MCF 10A (cell line): ENCODE measurements around the gene MYO5C. TPM values are rescaled to one million over a fixed set of nuclear protein-coding genes. Genes with fewer than 3 reads are reported as not detected.

Experiments used
- BruUV-seq: library from RNA; stranded (reverse); fragments of 400-500 nt; replicated peaks from 2 replicates; lab custom pipeline; 2021; lab: Mats Ljungman, UMichigan
- CTCF ChIA-PET: fragments of 300-600 bp; sonication (Branson Sonifier 250); formaldehyde crosslinking; extraction: SDS; loops from one replicate; lab custom pipeline; 2021; ENCODE audit warnings: antibody characterized with exemption, inconsistent platforms; lab: Yijun Ruan, JAX
- POLR2A ChIA-PET: fragments of 300-600, 350-650 bp; sonication (Branson Sonifier 250); formaldehyde crosslinking; extraction: SDS; loops from one replicate; lab custom pipeline; 2020; ENCODE audit warnings: antibody characterized with exemption, inconsistent platforms; lab: Yijun Ruan, JAX
- DNase-seq: peaks from one replicate; pipeline ENCODE4 v3.0.0-alpha.2; 2018; ENCODE audit not compliant: unreplicated experiment
- H3K27ac Mint-ChIP-seq: one replicate; pipeline ENCODE4 v1.8.0; 2022; ENCODE audit warnings: mild to moderate bottlenecking, low read depth, mixed read lengths; ENCODE audit not compliant: unreplicated experiment
- H3K27me3 Mint-ChIP-seq: one replicate; pipeline ENCODE4 v1.8.0; 2022; ENCODE audit warnings: mixed read lengths; ENCODE audit not compliant: insufficient read depth, unreplicated experiment
- H3K36me3 Mint-ChIP-seq: one replicate; pipeline ENCODE4 v1.8.0; 2022; ENCODE audit warnings: mild to moderate bottlenecking, moderate library complexity, mixed read lengths; ENCODE audit not compliant: insufficient read depth, unreplicated experiment
- H3K4me1 Mint-ChIP-seq: one replicate; pipeline ENCODE4 v1.8.0; 2022; ENCODE audit warnings: mixed read lengths; ENCODE audit not compliant: insufficient read depth, unreplicated experiment
- H3K4me3 Mint-ChIP-seq: one replicate; pipeline ENCODE4 v1.8.0; 2022; ENCODE audit warnings: mild to moderate bottlenecking, moderate library complexity, mixed read lengths; ENCODE audit not compliant: unreplicated experiment
- H3K9me3 Mint-ChIP-seq: one replicate; pipeline ENCODE4 v1.8.0; 2022; ENCODE audit warnings: mixed read lengths; ENCODE audit not compliant: unreplicated experiment
- CTCF ChIP-seq: fragments of 200-600 bp; IDR thresholded peaks from one replicate; pipeline ENCODE4 v1.8.0; 2022; ENCODE audit warnings: antibody characterized with exemption, mild to moderate bottlenecking; ENCODE audit not compliant: unreplicated experiment
- intact Hi-C: fragments of 100-400 bp; cut with micrococcal nuclease; formaldehyde crosslinking; loops from 2 replicates; pipeline ENCODE4 v1.14.1; 2022
- total RNA-seq: library from RNA; stranded (reverse); gene quantifications from 2 replicates; pipeline ENCODE4 v1.2.3, GENCODE V29; 2022

The MYO5C gene
- total RNA-seq, 1 experiment from 2014 or later: 29.4 TPM

DNA sequence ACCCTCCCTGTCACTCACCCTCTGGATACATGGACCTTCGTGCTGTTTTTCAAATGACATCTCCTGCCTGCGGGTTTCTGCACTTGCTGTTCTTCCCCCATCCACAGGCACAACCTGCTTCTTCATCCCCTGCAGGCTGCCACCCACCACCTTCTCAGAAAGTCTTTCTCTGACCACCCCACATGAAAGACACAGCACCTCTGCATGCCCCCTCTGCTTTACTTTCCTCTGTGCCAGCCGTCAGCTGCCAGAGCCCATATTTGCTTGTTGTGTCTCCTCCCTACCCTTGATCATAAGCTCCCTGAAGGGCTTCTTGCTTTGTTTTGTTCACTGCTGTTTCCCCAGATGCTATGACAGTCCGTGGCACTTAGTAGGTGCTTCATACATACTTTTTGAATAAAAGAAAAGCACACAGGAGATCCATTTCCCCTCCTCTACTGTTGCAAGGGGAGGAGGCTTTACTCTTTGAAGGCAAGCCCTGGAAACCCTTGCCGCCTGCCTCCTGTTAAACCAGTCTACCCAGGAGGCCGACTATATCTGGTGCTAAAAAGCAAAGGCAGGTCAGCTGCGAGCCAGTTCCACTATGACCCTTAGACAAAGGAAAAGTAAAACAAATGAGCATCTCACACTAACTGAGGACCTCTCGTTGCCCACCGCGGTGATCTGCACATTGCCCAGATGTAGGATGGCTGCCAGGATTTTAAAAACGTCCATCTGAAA lies 31.9 kb downstream of the MYO5C start:
- peak overlapping the region; percentile 90 for H3K27ac Mint-ChIP-seq
- peaks cover 25% of the 10 kb centered on the region for H3K4me1 Mint-ChIP-seq
- ChIA-PET CTCF (interaction anchor here (0.6 to 1.6 kb wide), 3 partner anchors 13 to 414 kb away, joined by 3 to 5 read pairs (median 3); no protein-coding TSS in a partner anchor), POLR2A (no interaction called here)
- intact Hi-C loops: no loop called here
- TF ChIP-seq CTCF: no peak
- no peaks in the 10 kb centered on the region for H3K9me3 Mint-ChIP-seq
- H3K4me3 Mint-ChIP-seq: no peak overlapping the region
- peaks cover 38% of the 10 kb centered on the region for H3K36me3 Mint-ChIP-seq
- no peak for DNase-seq
- no TSS peak for BruUV-seq
- H3K27me3 Mint-ChIP-seq: no peaks in the 10 kb centered on the region

DNA sequence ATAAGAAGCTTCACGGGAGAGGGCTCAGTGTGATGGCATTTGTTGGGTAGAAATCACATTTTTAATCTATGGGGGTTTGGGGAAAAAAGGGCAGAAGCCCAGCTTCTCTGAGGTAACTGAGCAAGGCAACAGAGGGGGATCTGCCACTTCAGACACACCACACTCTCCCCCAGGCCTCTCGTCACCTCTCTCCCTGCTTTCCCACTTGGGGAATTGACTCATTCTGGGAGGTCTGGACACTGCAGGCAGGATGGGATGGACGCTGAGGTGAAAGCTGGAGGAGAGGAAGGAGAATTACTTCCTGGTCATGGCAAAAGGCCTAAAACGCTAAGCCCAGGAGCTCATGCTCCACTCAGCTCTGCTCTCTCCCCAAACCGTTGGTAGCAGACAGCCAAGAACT lies 33.2 kb downstream of the MYO5C start:
- no TSS peak for BruUV-seq
- POLR2A ChIA-PET: interaction anchor here (0.9 to 2.0 kb wide), 11 partner anchors 9 to 304 kb away, joined by 3 to 12 read pairs (median 5); partner anchors contain the start of gene MYO5C

GRCh38 chr15:52261498-52262242 lies 33.9 kb downstream of the MYO5C start:
- H3K4me1 Mint-ChIP-seq: peaks cover 25% of the 10 kb centered on the region
- CTCF ChIA-PET: interaction anchor here (0.6 to 1.6 kb wide), 7 partner anchors 9 to 1648 kb away, joined by 3 to 5 read pairs (median 3); no protein-coding TSS in a partner anchor

More for the DNA sequence above, 33.2 kb downstream of the MYO5C start:
- Mint-ChIP-seq H3K36me3 (peaks cover 24% of the 10 kb centered on the region), H3K9me3 (no peaks in the 10 kb centered on the region), H3K27me3 (no peaks in the 10 kb centered on the region), H3K27ac (peak overlapping the region; percentile 90), H3K4me3 (peak overlapping the region; percentile 4), H3K4me1 (peaks cover 25% of the 10 kb centered on the region)
- DNase-seq: peak; percentile 33
- CTCF ChIA-PET: interaction anchor here (0.6 to 1.6 kb wide), 7 partner anchors 10 to 681 kb away, joined by 3 to 5 read pairs (median 3); no protein-coding TSS in a partner anchor
- intact Hi-C loops: no loop called here
- TF ChIP-seq CTCF: no peak

More at GRCh38 chr15:52261498-52262242, 33.9 kb downstream of the MYO5C start:
- no peaks in the 10 kb centered on the region for H3K27me3 Mint-ChIP-seq
- H3K36me3 Mint-ChIP-seq: peaks cover 20% of the 10 kb centered on the region
- BruUV-seq: no TSS peak
- H3K4me3 Mint-ChIP-seq: peak overlapping the region; percentile 4
- peak; percentile 12 for TF ChIP-seq CTCF
- no peaks in the 10 kb centered on the region for H3K9me3 Mint-ChIP-seq
- POLR2A ChIA-PET: interaction anchor here (0.8 to 2.0 kb wide), 14 partner anchors 9 to 449 kb away, joined by 3 to 12 read pairs (median 4); partner anchors contain the start of gene MYO5C
- peak; percentile 95 for DNase-seq
- intact Hi-C loops: no loop called here
- peak overlapping the region; percentile 90 for H3K27ac Mint-ChIP-seq
